ENCODE data around the gene HS3ST1.
"Not testable (repeated sequence)": the region's sequence is repeated elsewhere in the genome, so short reads cannot be mapped to it uniquely, and the experiment has no call there.

- TF ChIP-seq CTCF (IDR thresholded peaks at IDR 0.05; ENCODE audit: low read depth, low read length, poor library complexity, severe bottlenecking); EZH2phosphoT487 (IDR thresholded peaks at IDR 0.05; ENCODE audit: borderline replicate concordance, low read length): not testable (repeated sequence)
These were observed 44.6 kb downstream of the HS3ST1 start for GRCh38 chr4:11384072-11384471.

Data from DOHH2 (cell line).